Caco-2 (cell line): ENCODE data around the gene VTN. TPM values are rescaled to one million over a fixed set of nuclear protein-coding genes. Genes with fewer than 3 reads are reported as not detected.

Source experiments
- Bru-seq: library from RNA; stranded (reverse); fragments of 400-500 nt; gene quantifications from one replicate; lab custom pipeline; 2021; lab: Mats Ljungman, UMichigan
- BruChase-seq, 2 experiments: library from RNA; stranded (reverse); fragments of 400-500 nt; gene quantifications; one replicate each; lab custom pipeline; 2021; lab: Mats Ljungman, UMichigan
- BruUV-seq: library from RNA; stranded (reverse); fragments of 400-500 nt; replicated peaks from 2 replicates; lab custom pipeline; 2021; lab: Mats Ljungman, UMichigan
- CTCF ChIA-PET: fragments of 300-600 bp; sonication (Branson Sonifier 250); formaldehyde crosslinking; loops from one replicate; lab custom pipeline; 2022; ENCODE audit warnings: antibody characterized with exemption; lab: Charles Lee
- POLR2A ChIA-PET: fragments of 300-600 bp; sonication (Branson Sonifier 250); formaldehyde crosslinking; loops from one replicate; lab custom pipeline; 2022; ENCODE audit warnings: antibody characterized with exemption; lab: Charles Lee
- DNase-seq, 2 experiments: peaks; one replicate each; pipeline versions ENCODE4 v3.0.0 to v3.0.0-alpha.2; 2020 to 2022
- H3K27me3 ChIP-seq: replicated peaks from 2 replicates; pipeline ENCODE4 v1.6.0; 2011; ENCODE audit warnings: low read length; ENCODE audit not compliant: control insufficient read depth, insufficient read depth
- H3K36me3 ChIP-seq: 2 replicates; pipeline ENCODE4 v1.5.1; 2011; ENCODE audit warnings: low read length; ENCODE audit not compliant: control insufficient read depth, insufficient read depth
- H3K4me1 ChIP-seq: fragments of 250-450 bp; sonication (Bioruptor Pico); 2 replicates; pipeline ENCODE4 v1.5.1; 2020; ENCODE audit warnings: mild to moderate bottlenecking
- H3K4me3 ChIP-seq: 2 replicates; pipeline ENCODE4 v1.5.1; 2011; ENCODE audit warnings: low read depth, mild to moderate bottlenecking, control low read depth, low read length
- H3K9me3 ChIP-seq: fragments of 250-450 bp; sonication (Bioruptor Pico); 2 replicates; pipeline ENCODE4 v1.5.1; 2020; ENCODE audit warnings: mild to moderate bottlenecking, moderate library complexity
- H3K27ac Mint-ChIP-seq: one replicate; pipeline ENCODE4 v1.8.0; 2022; ENCODE audit warnings: mixed read lengths; ENCODE audit not compliant: unreplicated experiment
- H3K27me3 Mint-ChIP-seq: one replicate; pipeline ENCODE4 v1.8.0; 2022; ENCODE audit warnings: mixed read lengths; ENCODE audit not compliant: insufficient read depth, unreplicated experiment
- H3K36me3 Mint-ChIP-seq: one replicate; pipeline ENCODE4 v1.8.0; 2022; ENCODE audit warnings: mild to moderate bottlenecking, mixed read lengths; ENCODE audit not compliant: insufficient read depth, unreplicated experiment
- H3K4me1 Mint-ChIP-seq: one replicate; pipeline ENCODE4 v1.8.0; 2022; ENCODE audit warnings: low read depth, mixed read lengths; ENCODE audit not compliant: unreplicated experiment
- H3K4me3 Mint-ChIP-seq: one replicate; pipeline ENCODE4 v1.8.0; 2022; ENCODE audit warnings: mild to moderate bottlenecking, moderate library complexity, mixed read lengths; ENCODE audit not compliant: unreplicated experiment
- H3K9me3 Mint-ChIP-seq: one replicate; pipeline ENCODE4 v1.8.0; 2022; ENCODE audit warnings: mixed read lengths; ENCODE audit not compliant: unreplicated experiment
- intact Hi-C: fragments of 100-400 bp; cut with micrococcal nuclease; formaldehyde crosslinking; loops from one replicate; pipeline ENCODE4 v1.10.0; 2022; ENCODE audit not compliant: unreplicated experiment
- long read RNA-seq: library from polyadenylated mRNA; stranded (forward); transcript quantifications from one replicate; pipeline ENCODE4 v2.0.0, GENCODE V29; 2022
- total RNA-seq: library from RNA; stranded (reverse); gene quantifications from 2 replicates; pipeline ENCODE4 v1.2.3, GENCODE V29; 2022
- TF ChIP-seq, protein P1 (sequence below), 2 experiments: fragments of 200-600 bp in 1 of 2; IDR thresholded peaks; 1 replicate in 1 of 2; 2 replicates in 1 of 2; pipeline versions ENCODE4 v1.5.1 to v1.8.0; 2011 to 2022; ENCODE audit warnings: antibody characterized with exemption in 1 of 2, control low read depth in 1 of 2, inconsistent platforms in 1 of 2, low read depth in 1 of 2, low read length in 1 of 2, mild to moderate bottlenecking in 1 of 2, moderate library complexity in 1 of 2; ENCODE audit not compliant: insufficient read depth in 1 of 2, severe bottlenecking in 1 of 2, unreplicated experiment in 1 of 2

VTN gene, protein sequence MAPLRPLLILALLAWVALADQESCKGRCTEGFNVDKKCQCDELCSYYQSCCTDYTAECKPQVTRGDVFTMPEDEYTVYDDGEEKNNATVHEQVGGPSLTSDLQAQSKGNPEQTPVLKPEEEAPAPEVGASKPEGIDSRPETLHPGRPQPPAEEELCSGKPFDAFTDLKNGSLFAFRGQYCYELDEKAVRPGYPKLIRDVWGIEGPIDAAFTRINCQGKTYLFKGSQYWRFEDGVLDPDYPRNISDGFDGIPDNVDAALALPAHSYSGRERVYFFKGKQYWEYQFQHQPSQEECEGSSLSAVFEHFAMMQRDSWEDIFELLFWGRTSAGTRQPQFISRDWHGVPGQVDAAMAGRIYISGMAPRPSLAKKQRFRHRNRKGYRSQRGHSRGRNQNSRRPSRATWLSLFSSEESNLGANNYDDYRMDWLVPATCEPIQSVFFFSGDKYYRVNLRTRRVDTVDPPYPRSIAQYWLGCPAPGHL
- total RNA-seq (273 and 298 TPM in 2 replicates), Bru-seq, nascent RNA (percentile 90 among the genes with signal in this experiment), BruChase-seq, experiment 1, labeled RNA remaining after a 2-hour chase (percentile 85 among the genes with signal in this experiment), BruChase-seq, experiment 2, labeled RNA remaining after a 6-hour chase (percentile 95 among the genes with signal in this experiment)
- long read RNA-seq, transcript VTN-201 (8 exons, 2,149 nt), result major isoform, 1,348 of 1,440 reads
- long read RNA-seq, partial matches to known transcripts, result 38 of 1,440 reads
- long read RNA-seq, other reads (novel, unspliced or antisense), result 54 of 1,440 reads

DNA sequence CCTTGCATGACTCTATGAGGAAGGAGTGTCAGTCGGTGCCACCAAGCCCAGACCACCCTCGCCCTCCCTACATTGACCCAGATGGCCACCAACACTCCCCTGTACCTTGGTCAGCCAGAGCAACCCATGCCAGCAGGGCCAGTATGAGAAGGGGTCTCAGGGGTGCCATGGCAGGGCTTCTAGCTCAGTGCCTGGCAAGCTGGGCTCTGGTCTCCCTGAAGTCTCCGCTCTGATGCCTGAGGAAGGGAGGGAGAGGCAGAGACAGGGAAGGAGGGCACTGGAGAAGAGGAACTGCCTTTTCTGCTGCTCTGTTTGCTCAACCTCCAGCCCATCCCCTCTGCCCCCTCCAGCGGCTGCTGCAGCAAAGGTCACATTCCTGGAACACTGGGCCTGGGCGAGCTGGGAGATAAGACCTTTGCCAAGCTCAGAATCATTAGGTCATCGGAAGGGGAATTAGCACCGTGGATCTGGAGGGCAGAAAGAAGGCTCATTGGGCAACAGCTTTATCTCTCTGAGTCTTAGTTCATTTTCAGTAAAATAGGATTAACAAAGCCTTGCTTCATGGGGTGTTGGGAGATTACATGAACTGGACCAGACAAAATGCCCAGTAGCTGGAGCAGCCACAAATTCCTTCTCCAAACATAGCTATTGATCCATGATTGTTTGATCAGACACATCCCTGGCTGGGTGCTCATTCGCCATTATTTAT is at the start of gene VTN:
Gene VTN (minus strand): TSS at position 273 of the 709 bp plus-strand sequence. CDS start 104 bp downstream, at position 169.
- Mint-ChIP-seq H3K36me3 (peaks cover 54% of the 10 kb centered on the region), H3K27ac (peak within 1 kb of the TSS; percentile 88), H3K9me3 (no peaks in the 10 kb centered on the region), H3K4me1 (peaks cover 54% of the 10 kb centered on the region), H3K4me3 (peak within 1 kb of the TSS; percentile 75), H3K27me3 (no peaks in the 10 kb centered on the region)
- H3K9me3 ChIP-seq, result no peaks in the 10 kb centered on the region
- BruUV-seq, result no TSS peak
- peaks cover 46% of the 10 kb centered on the region for H3K4me1 ChIP-seq
- DNase-seq, result peak; percentile 100
- POLR2A ChIA-PET, result interaction anchor here (0.5 to 4.7 kb wide), 18 partner anchors 9 to 329 kb away, joined by 3 to 87 read pairs (median 5); partner anchors contain the start of genes IFT20, POLDIP2 and TNFAIP1
- H3K36me3 ChIP-seq, result peaks cover 14% of the 10 kb centered on the region
- no peaks in the 10 kb centered on the region for H3K27me3 ChIP-seq
- CTCF ChIA-PET, result interaction anchor here (0.6 to 6.0 kb wide), 28 partner anchors 9 to 329 kb away, joined by 3 to 45 read pairs (median 5); partner anchors contain the start of genes IFT20, PIGS, POLDIP2 and SLC46A1
- peak within 1 kb of the TSS; percentile 46 for H3K4me3 ChIP-seq
- TF ChIP-seq, protein P1, sequence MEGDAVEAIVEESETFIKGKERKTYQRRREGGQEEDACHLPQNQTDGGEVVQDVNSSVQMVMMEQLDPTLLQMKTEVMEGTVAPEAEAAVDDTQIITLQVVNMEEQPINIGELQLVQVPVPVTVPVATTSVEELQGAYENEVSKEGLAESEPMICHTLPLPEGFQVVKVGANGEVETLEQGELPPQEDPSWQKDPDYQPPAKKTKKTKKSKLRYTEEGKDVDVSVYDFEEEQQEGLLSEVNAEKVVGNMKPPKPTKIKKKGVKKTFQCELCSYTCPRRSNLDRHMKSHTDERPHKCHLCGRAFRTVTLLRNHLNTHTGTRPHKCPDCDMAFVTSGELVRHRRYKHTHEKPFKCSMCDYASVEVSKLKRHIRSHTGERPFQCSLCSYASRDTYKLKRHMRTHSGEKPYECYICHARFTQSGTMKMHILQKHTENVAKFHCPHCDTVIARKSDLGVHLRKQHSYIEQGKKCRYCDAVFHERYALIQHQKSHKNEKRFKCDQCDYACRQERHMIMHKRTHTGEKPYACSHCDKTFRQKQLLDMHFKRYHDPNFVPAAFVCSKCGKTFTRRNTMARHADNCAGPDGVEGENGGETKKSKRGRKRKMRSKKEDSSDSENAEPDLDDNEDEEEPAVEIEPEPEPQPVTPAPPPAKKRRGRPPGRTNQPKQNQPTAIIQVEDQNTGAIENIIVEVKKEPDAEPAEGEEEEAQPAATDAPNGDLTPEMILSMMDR (IDR thresholded peaks at IDR 0.05; ENCODE audit: insufficient read depth in 1 of 2, low read depth in 1 of 2, low read length in 1 of 2, severe bottlenecking in 1 of 2, unreplicated experiment in 1 of 2), result peak in 1 of 2 experiments; percentile 67
- intact Hi-C loops, result loop anchor here (1.0 kb wide), 1 partner anchor 34 kb away; no protein-coding TSS in a partner anchor

DNA sequence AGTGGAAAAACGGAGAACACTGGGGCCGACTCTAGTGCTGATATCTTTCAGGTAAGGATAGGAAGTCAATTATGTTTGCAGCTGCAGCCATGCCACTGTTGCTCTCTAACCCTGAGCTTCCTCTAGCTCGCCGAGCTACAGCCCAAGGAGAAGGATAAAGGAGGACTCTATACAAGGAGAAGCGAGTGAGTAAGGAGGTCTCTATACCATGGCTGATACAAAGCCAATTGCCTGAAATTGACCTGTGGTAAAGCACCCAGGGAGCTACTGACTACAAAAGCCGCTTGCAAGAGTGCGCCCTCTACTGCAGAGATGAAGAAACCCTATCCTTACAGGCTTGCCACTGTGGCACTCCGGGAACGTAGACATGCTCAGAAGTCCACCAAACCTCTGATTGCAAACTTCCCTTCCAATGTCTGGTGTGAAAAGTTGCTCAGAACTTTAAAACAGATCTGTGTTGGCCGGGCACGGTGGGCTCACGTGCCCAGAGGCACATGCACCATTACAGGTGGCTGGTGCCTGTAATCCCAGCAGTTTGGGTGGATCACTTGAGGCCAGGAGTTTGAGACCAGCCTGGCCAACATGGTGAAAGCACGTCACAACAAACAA is 46.7 kb upstream of the VTN start:
- Histone ChIP-seq H3K36me3 (no peaks in the 10 kb centered on the region), H3K4me3 (no peak overlapping the region), H3K4me1 (peaks cover 17% of the 10 kb centered on the region), H3K9me3 (no peaks in the 10 kb centered on the region), H3K27me3 (no peaks in the 10 kb centered on the region)
- Mint-ChIP-seq H3K36me3 (no peaks in the 10 kb centered on the region), H3K27ac (peak overlapping the region; percentile 48), H3K27me3 (no peaks in the 10 kb centered on the region), H3K4me3 (no peak overlapping the region), H3K9me3 (no peaks in the 10 kb centered on the region), H3K4me1 (peaks cover 17% of the 10 kb centered on the region)
- ChIA-PET POLR2A (interaction anchor here (1.5 kb wide), 1 partner anchor 59 kb away, joined by 5 read pairs; the partner anchor contains the start of gene POLDIP2), CTCF (interaction anchor here (0.5 to 2.4 kb wide), 34 partner anchors 9 to 546 kb away, joined by 3 to 40 read pairs (median 5); partner anchors contain the start of genes IFT20, PIGS, POLDIP2 and SARM1)
- DNase-seq, result peak; percentile 87 to 89
- TF ChIP-seq, protein P1 (IDR thresholded peaks at IDR 0.05; ENCODE audit: insufficient read depth in 1 of 2, low read depth in 1 of 2, low read length in 1 of 2, severe bottlenecking in 1 of 2, unreplicated experiment in 1 of 2), result peak; percentile 92 to 99
- intact Hi-C loops, result loop anchor here (1.0 to 2.0 kb wide), 4 partner anchors 10 to 58 kb away; no protein-coding TSS in a partner anchor
- BruUV-seq, result no TSS peak
